ENCODE measurements around the gene MBOAT7. TPM values are rescaled to one million over a fixed set of nuclear protein-coding genes. Genes with fewer than 3 reads are reported as not detected.

Gene MBOAT7
- total and polyA plus RNA-seq, 2 of the 8 experiments (the other 6 are each of a cell fraction or from before 2014, with no cell fraction given): 85.5 to 90.9 TPM

DNA sequence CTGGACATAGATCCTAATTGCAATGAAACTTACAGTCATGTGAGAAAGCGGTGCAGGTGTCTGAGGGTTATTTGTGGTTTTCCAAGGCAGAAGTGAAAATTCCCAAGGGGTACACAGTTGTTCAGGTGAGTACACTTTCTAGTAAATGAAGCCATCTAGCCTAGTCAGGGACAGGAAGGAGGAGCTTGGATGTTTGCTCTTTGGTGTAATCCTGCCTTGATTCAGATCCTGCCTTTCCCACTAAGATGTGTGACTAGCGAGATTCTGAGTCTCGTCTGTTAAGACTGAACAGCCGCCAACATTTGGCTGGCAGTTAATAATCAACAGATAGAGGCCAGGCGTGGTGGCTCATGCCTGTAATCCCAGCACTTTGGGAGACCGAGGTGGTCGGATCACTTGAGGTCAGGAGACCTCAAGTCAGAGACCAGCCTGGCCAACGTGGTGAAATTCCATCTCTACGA is 13.8 kb upstream of the MBOAT7 start:
- Histone ChIP-seq H3K9ac (replicated peaks in 1 of 4; ENCODE audit: extremely low read depth in 1 of 4, low read depth in 3 of 4, low read length in 3 of 4) (peak overlapping the region; percentile 20 to 81 (median 64); a peak in 4 of 7 replicates), H2BK20ac (ENCODE audit: low read length) (no peak overlapping the region), H3K4me1 (replicated peaks in 1 of 4; ENCODE audit: control insufficient read depth in 3 of 4, insufficient read depth in 4 of 4, low read length in 3 of 4) (peaks cover 12 to 25% (median 17%) of the 10 kb centered on the region in 4 experiments), H2BK5ac (ENCODE audit: low read depth, low read length) (no peak overlapping the region), H2BK12ac (ENCODE audit: low read depth, low read length) (no peak overlapping the region), H3K79me1 (ENCODE audit: low read depth, low read length) (peaks cover 20% of the 10 kb centered on the region), H2AFZ (ENCODE audit: low read length) (no peak overlapping the region), H3K23ac (ENCODE audit: insufficient read length) (no peak overlapping the region), H3K9me3 (ENCODE audit: insufficient read depth in 2 of 2, low read depth in 1 of 2, low read length in 1 of 2) (no peaks in the 10 kb centered on the region), H4K5ac (ENCODE audit: insufficient read length, low read depth, low read length) (no peak overlapping the region), H3K27ac (ENCODE audit: low read depth, low read length) (no peak overlapping the region), H3K27me3 (replicated peaks in 1 of 4; ENCODE audit: control insufficient read depth in 3 of 4, extremely low read depth in 1 of 4, insufficient read depth in 3 of 4, low read length in 3 of 4) (no peaks in the 10 kb centered on the region), H2BK120ac (replicated peaks; ENCODE audit: low read depth, low read length) (no peak overlapping the region), H3K36me3 (ENCODE audit: control insufficient read depth in 2 of 4, insufficient read depth in 4 of 4, low read length in 3 of 4) (peaks cover 46 to 70% (median 62%) of the 10 kb centered on the region in 4 experiments), H3K4me3 (ENCODE audit: extremely low read depth in 1 of 4, insufficient read depth in 2 of 4, low read depth in 3 of 4, low read length in 4 of 4) (peak overlapping the region in 3 of 4 experiments; percentile 7 to 96 (median 81); a peak in 4 of 8 replicates), H4K8ac (ENCODE audit: extremely low read depth, insufficient read depth, low read length) (no peak overlapping the region), H3K18ac (ENCODE audit: extremely low read depth, low read length) (no peak overlapping the region), H4K20me1 (replicated peaks in 1 of 2; ENCODE audit: control insufficient read depth in 1 of 2, insufficient read depth in 2 of 2, low read length in 2 of 2) (peaks cover 55 to 58% of the 10 kb centered on the region in 2 experiments), H2BK15ac (ENCODE audit: low read length) (no peak overlapping the region), H3K4ac (replicated peaks; ENCODE audit: insufficient read length, low read depth, low read length) (no peak overlapping the region), H3K56ac (replicated peaks; ENCODE audit: insufficient read length, low read depth, low read length) (no peak overlapping the region), H3K4me2 (ENCODE audit: insufficient read depth in 1 of 2, low read depth in 2 of 2, low read length in 2 of 2) (peak overlapping the region; percentile 60 to 90), H3K23me2 (ENCODE audit: low read depth, low read length) (peaks cover 20% of the 10 kb centered on the region), H4K91ac (replicated peaks; ENCODE audit: insufficient read length, low read length) (no peak overlapping the region), H3K14ac (ENCODE audit: insufficient read length) (no peak overlapping the region), H3K79me2 (ENCODE audit: control insufficient read depth in 1 of 2, insufficient read depth in 2 of 2, low read length in 2 of 2) (peaks cover 32 to 64% of the 10 kb centered on the region in 2 experiments), H2AK5ac (ENCODE audit: low read depth, low read length) (no peak overlapping the region)
- 84% methylated on average over 9 of the region's 9 CpGs; no CpG with 5 or more reads in 1 of the 2 experiments for WGBS, 2 experiments (ENCODE audit: extremely low coverage in 1 of 2, insufficient coverage in 1 of 2, insufficient read length in 1 of 2, insufficient replicate concordance in 2 of 2, low coverage in 1 of 2, low lambda C conversion rate in 2 of 2, missing lambda C conversion rate in 1 of 2)
- CTCF ChIA-PET (ENCODE audit: partially characterized antibody): interaction anchor here (0.5 to 2.9 kb wide), 4 partner anchors 30 to 114 kb away, joined by 3 to 7 read pairs (median 4); partner anchors contain the start of gene TMC4
- POLR2A ChIA-PET (ENCODE audit: partially characterized antibody): interaction anchor here (0.8 to 28.7 kb wide), 15 partner anchors 4 to 261 kb away, joined by 3 to 909 read pairs (median 5); partner anchors contain the start of genes LILRB3, MBOAT7, RPS9 and TMC4
- DNase-seq (ENCODE audit: low read depth in 1 of 2, low spot score in 2 of 2): no peak
- FAIRE-seq: no peak
- no peak for TF ChIP-seq SP4 (IDR thresholded peaks at IDR 0.05; ENCODE audit: low read length)
- TF ChIP-seq CEBPB (IDR thresholded peaks at IDR 0.05; ENCODE audit: low read depth, low read length): no peak
- no peak for TF ChIP-seq SIN3A (conservative IDR thresholded peaks at IDR 0.05 in 1 of 2, IDR thresholded peaks at IDR 0.05 in 1 of 2; ENCODE audit: low read depth in 1 of 2, low read length in 2 of 2)
